Measurements from ENCODE around the gene RBMS2. TPM values are rescaled to one million over a fixed set of nuclear protein-coding genes. Genes with fewer than 3 reads are reported as not detected.
"Not testable (repeated sequence)": the region's sequence is repeated elsewhere in the genome, so short reads cannot be mapped to it uniquely, and the experiment has no call there.

The RBMS2 gene
- total RNA-seq: 27.5 TPM
- polyA plus RNA-seq: 11.2 TPM

- WGBS: 2% methylated on average over 15 of the region's 15 CpGs
- Histone ChIP-seq H3K27ac (ENCODE audit: low read depth) (peak within 1 kb of the TSS; percentile 80), H3K4me3 (ENCODE audit: low read depth, low read length) (peak within 1 kb of the TSS; percentile 85), H3K4me1 (ENCODE audit: insufficient read depth) (no peaks in the 10 kb centered on the region), H3K36me3 (ENCODE audit: insufficient read depth) (no peaks in the 10 kb centered on the region)
- DNase-seq (ENCODE audit: extremely low spot score): peak; percentile 88
Measured at GRCh38 chr12:56521590-56522371, at the start of gene RBMS2. RBMS2 (plus strand) TSS chr12:56521820; CDS start chr12:56522024, 204 bp downstream.

GRCh38 chr12:56474389-56474788, 47.2 kb upstream of the RBMS2 start:
- WGBS: 93% methylated on average over 9 of the region's 9 CpGs
- no peak overlapping the region for H3K27ac ChIP-seq (ENCODE audit: low read depth)
- no peak for DNase-seq (ENCODE audit: extremely low spot score)
- no peak overlapping the region for H3K4me3 ChIP-seq (ENCODE audit: low read depth, low read length)
- H3K4me1 ChIP-seq (ENCODE audit: insufficient read depth): no peaks in the 10 kb centered on the region
- no peaks in the 10 kb centered on the region for H3K36me3 ChIP-seq (ENCODE audit: insufficient read depth)

GRCh38 chr12:56476143-56476542, 45.5 kb upstream of the RBMS2 start:
- WGBS: 87% methylated on average over 6 of the region's 6 CpGs
- H3K4me1 ChIP-seq (ENCODE audit: insufficient read depth): no peaks in the 10 kb centered on the region

GRCh38 chr12:56476972-56477432, 44.6 kb upstream of the RBMS2 start:
- 98% methylated on average over 1 of the region's 1 CpG for WGBS
- Histone ChIP-seq H3K4me1 (ENCODE audit: insufficient read depth) (no peaks in the 10 kb centered on the region), H3K27ac (ENCODE audit: low read depth) (no peak overlapping the region), H3K4me3 (ENCODE audit: low read depth, low read length) (no peak overlapping the region), H3K36me3 (ENCODE audit: insufficient read depth) (no peaks in the 10 kb centered on the region)
- no peak for DNase-seq (ENCODE audit: extremely low spot score)

More at GRCh38 chr12:56476143-56476542, 45.5 kb upstream of the RBMS2 start:
- DNase-seq (ENCODE audit: extremely low spot score): no peak
- Histone ChIP-seq H3K4me3 (ENCODE audit: low read depth, low read length) (no peak overlapping the region), H3K27ac (ENCODE audit: low read depth) (no peak overlapping the region), H3K36me3 (ENCODE audit: insufficient read depth) (no peaks in the 10 kb centered on the region)

GRCh38 chr12:56477521-56478225, 43.9 kb upstream of the RBMS2 start:
- no peaks in the 10 kb centered on the region for H3K4me1 ChIP-seq (ENCODE audit: insufficient read depth)
- H3K27ac ChIP-seq (ENCODE audit: low read depth): no peak overlapping the region
- no peak overlapping the region for H3K4me3 ChIP-seq (ENCODE audit: low read depth, low read length)
- no peaks in the 10 kb centered on the region for H3K36me3 ChIP-seq (ENCODE audit: insufficient read depth)
- 84% methylated on average over 6 of the region's 6 CpGs for WGBS
- DNase-seq (ENCODE audit: extremely low spot score): no peak

GRCh38 chr12:56479625-56480024, 42.0 kb upstream of the RBMS2 start:
- Histone ChIP-seq H3K4me3 (ENCODE audit: low read depth, low read length) (no peak overlapping the region), H3K36me3 (ENCODE audit: insufficient read depth) (no peaks in the 10 kb centered on the region), H3K27ac (ENCODE audit: low read depth) (no peak overlapping the region), H3K4me1 (ENCODE audit: insufficient read depth) (no peaks in the 10 kb centered on the region)
- DNase-seq (ENCODE audit: extremely low spot score): no peak
- WGBS: 93% methylated on average over 7 of the region's 7 CpGs

- Histone ChIP-seq H3K4me1 (ENCODE audit: insufficient read depth) (peaks cover 2% of the 10 kb centered on the region), H3K27ac (ENCODE audit: low read depth) (no peak overlapping the region), H3K36me3 (ENCODE audit: insufficient read depth) (no peaks in the 10 kb centered on the region), H3K4me3 (ENCODE audit: low read depth, low read length) (no peak overlapping the region)
- 77% methylated on average over 1 of the region's 1 CpG for WGBS
- DNase-seq (ENCODE audit: extremely low spot score): no peak
Measured at GRCh38 chr12:56484566-56484965, 37.1 kb upstream of the RBMS2 start.

- no peak for DNase-seq (ENCODE audit: extremely low spot score)
- Histone ChIP-seq H3K36me3 (ENCODE audit: insufficient read depth) (no peaks in the 10 kb centered on the region), H3K27ac (ENCODE audit: low read depth) (no peak overlapping the region), H3K4me1 (ENCODE audit: insufficient read depth) (peaks cover 2% of the 10 kb centered on the region), H3K4me3 (ENCODE audit: low read depth, low read length) (no peak overlapping the region)
- 84% methylated on average over 12 of the region's 12 CpGs for WGBS
Measured at GRCh38 chr12:56486694-56487093, 34.9 kb upstream of the RBMS2 start.

- no peak overlapping the region for H3K27ac ChIP-seq (ENCODE audit: low read depth)
- WGBS: 6% methylated on average over 44 of the region's 44 CpGs
- no peak for DNase-seq (ENCODE audit: extremely low spot score)
Measured at GRCh38 chr12:56487448-56488040, 34.1 kb upstream of the RBMS2 start.

GRCh38 chr12:56488041-56488955, 33.3 kb upstream of the RBMS2 start, which contains the start of gene GLS2:
GLS2 (minus strand) TSS chr12:56488161; CDS start chr12:56488118, 43 bp downstream.
- WGBS: 12% methylated on average over 59 of the region's 59 CpGs
- Histone ChIP-seq H3K4me1 (ENCODE audit: insufficient read depth) (peaks cover 2% of the 10 kb centered on the region), H3K27ac (ENCODE audit: low read depth) (no peak within 1 kb of the TSS), H3K36me3 (ENCODE audit: insufficient read depth) (no peaks in the 10 kb centered on the region), H3K4me3 (ENCODE audit: low read depth, low read length) (peak within 1 kb of the TSS; percentile 61)
- DNase-seq (ENCODE audit: extremely low spot score): peak; percentile 54

More at GRCh38 chr12:56487448-56488040, 34.1 kb upstream of the RBMS2 start:
- no peaks in the 10 kb centered on the region for H3K36me3 ChIP-seq (ENCODE audit: insufficient read depth)
- H3K4me3 ChIP-seq (ENCODE audit: low read depth, low read length): peak overlapping the region; percentile 61
- peaks cover 2% of the 10 kb centered on the region for H3K4me1 ChIP-seq (ENCODE audit: insufficient read depth)

GRCh38 chr12:56490360-56490759, 31.3 kb upstream of the RBMS2 start:
- H3K4me3 ChIP-seq (ENCODE audit: low read depth, low read length): no peak overlapping the region
- no peak overlapping the region for H3K27ac ChIP-seq (ENCODE audit: low read depth)
- H3K4me1 ChIP-seq (ENCODE audit: insufficient read depth): peaks cover 2% of the 10 kb centered on the region
- no peak for DNase-seq (ENCODE audit: extremely low spot score)
- no peaks in the 10 kb centered on the region for H3K36me3 ChIP-seq (ENCODE audit: insufficient read depth)

- H3K36me3 ChIP-seq (ENCODE audit: insufficient read depth); H3K4me1 ChIP-seq (ENCODE audit: insufficient read depth); H3K4me3 ChIP-seq (ENCODE audit: low read depth, low read length); H3K27ac ChIP-seq (ENCODE audit: low read depth); DNase-seq (ENCODE audit: extremely low spot score): not testable (repeated sequence)
- 92% methylated on average over 31 of the region's 31 CpGs for WGBS
Measured at GRCh38 chr12:56493409-56494105, 28.1 kb upstream of the RBMS2 start.

Measured in urinary bladder (tissue), 4 donors.